Measurements from ENCODE around the gene UNC5A. TPM values are rescaled to one million over a fixed set of nuclear protein-coding genes. Genes with fewer than 3 reads are reported as not detected.

UNC5A gene
- total and polyA plus RNA-seq, 2 of the 8 experiments (the other 6 are each of a cell fraction or from before 2014, with no cell fraction given), result 4.0 to 7.6 TPM

DNA sequence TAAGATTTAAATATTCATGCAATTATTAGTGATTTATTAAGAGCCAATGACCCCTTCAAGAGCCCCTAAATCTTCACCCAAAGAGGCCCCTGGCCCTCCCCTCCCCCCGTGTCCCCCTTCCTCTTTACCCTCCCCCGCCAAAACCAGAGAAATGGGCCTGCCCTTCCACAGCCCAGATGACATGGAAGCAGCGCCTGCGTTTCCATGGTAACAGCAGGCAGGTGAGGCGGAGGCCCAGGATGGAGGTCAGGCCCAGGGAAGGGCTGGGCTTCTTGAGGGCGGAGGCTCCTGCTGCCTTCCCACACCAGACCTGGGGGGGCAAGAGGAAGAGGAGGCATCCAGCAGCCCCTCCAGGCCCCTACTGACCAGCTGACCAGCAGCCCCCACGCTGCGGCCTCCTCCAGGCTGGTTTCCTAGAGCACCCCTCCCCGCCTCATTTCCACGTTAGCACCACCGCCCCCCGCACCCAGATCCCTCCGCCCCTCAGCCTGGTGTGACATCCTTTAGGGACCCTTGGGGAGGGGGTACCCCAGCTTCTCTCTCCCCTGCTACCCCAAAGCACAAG lies 37.4 kb downstream of the UNC5A start:
- Histone ChIP-seq H3K79me1 (ENCODE audit: low read depth, low read length) (no peaks in the 10 kb centered on the region), H3K79me2 (ENCODE audit: control insufficient read depth in 1 of 2, insufficient read depth in 2 of 2, low read length in 2 of 2) (no peaks in the 10 kb centered on the region), H4K20me1 (replicated peaks in 1 of 2; ENCODE audit: control insufficient read depth in 1 of 2, insufficient read depth in 2 of 2, low read length in 2 of 2) (peaks cover 0 to 9% of the 10 kb centered on the region in 2 experiments), H4K8ac (ENCODE audit: extremely low read depth, insufficient read depth, low read length) (no peak overlapping the region), H4K91ac (replicated peaks; ENCODE audit: insufficient read length, low read length) (no peak overlapping the region), H3K27ac (ENCODE audit: low read depth, low read length) (no peak overlapping the region), H3K9ac (replicated peaks in 1 of 4; ENCODE audit: extremely low read depth in 1 of 4, low read depth in 3 of 4, low read length in 3 of 4) (no peak overlapping the region), H3K18ac (ENCODE audit: extremely low read depth, low read length) (no peak overlapping the region), H2BK15ac (ENCODE audit: low read length) (no peak overlapping the region), H3K56ac (replicated peaks; ENCODE audit: insufficient read length, low read depth, low read length) (no peak overlapping the region), H3K36me3 (ENCODE audit: control insufficient read depth in 2 of 4, insufficient read depth in 4 of 4, low read length in 3 of 4) (no peaks in the 10 kb centered on the region), H2BK5ac (ENCODE audit: low read depth, low read length) (no peak overlapping the region), H4K5ac (ENCODE audit: insufficient read length, low read depth, low read length) (no peak overlapping the region), H3K27me3 (replicated peaks in 1 of 4; ENCODE audit: control insufficient read depth in 3 of 4, extremely low read depth in 1 of 4, insufficient read depth in 3 of 4, low read length in 3 of 4) (no peaks in the 10 kb centered on the region), H3K4ac (replicated peaks; ENCODE audit: insufficient read length, low read depth, low read length) (no peak overlapping the region), H3K4me1 (replicated peaks in 1 of 4; ENCODE audit: control insufficient read depth in 3 of 4, insufficient read depth in 4 of 4, low read length in 3 of 4) (peaks cover 0 to 10% (median 6%) of the 10 kb centered on the region in 4 experiments; a peak in 4 of 7 replicates), H2BK120ac (replicated peaks; ENCODE audit: low read depth, low read length) (no peak overlapping the region), H3K23me2 (ENCODE audit: low read depth, low read length) (no peaks in the 10 kb centered on the region), H2BK20ac (ENCODE audit: low read length) (no peak overlapping the region), H2AFZ (ENCODE audit: low read length) (no peak overlapping the region), H2BK12ac (ENCODE audit: low read depth, low read length) (no peak overlapping the region), H3K4me2 (ENCODE audit: insufficient read depth in 1 of 2, low read depth in 2 of 2, low read length in 2 of 2) (no peak overlapping the region), H3K14ac (ENCODE audit: insufficient read length) (no peak overlapping the region), H3K4me3 (ENCODE audit: extremely low read depth in 1 of 4, insufficient read depth in 2 of 4, low read depth in 3 of 4, low read length in 4 of 4) (no peak overlapping the region), H3K23ac (ENCODE audit: insufficient read length) (no peak overlapping the region), H3K9me3 (ENCODE audit: insufficient read depth in 2 of 2, low read depth in 1 of 2, low read length in 1 of 2) (no peaks in the 10 kb centered on the region), H2AK5ac (ENCODE audit: low read depth, low read length) (no peak overlapping the region)
- POLR2A ChIA-PET (ENCODE audit: partially characterized antibody), result interaction anchor here (0.9 kb wide), 1 partner anchor 7 kb away, joined by 3 read pairs; no protein-coding TSS in a partner anchor
- DNase-seq (ENCODE audit: low read depth in 1 of 2, low spot score in 2 of 2), result no peak
- 96% methylated on average over 10 of the region's 13 CpGs; no CpG with 5 or more reads in 1 of the 2 experiments for WGBS, 2 experiments (ENCODE audit: extremely low coverage in 1 of 2, insufficient coverage in 1 of 2, insufficient read length in 1 of 2, insufficient replicate concordance in 2 of 2, low coverage in 1 of 2, low lambda C conversion rate in 2 of 2, missing lambda C conversion rate in 1 of 2)
- FAIRE-seq, result no peak
- CTCF ChIA-PET (ENCODE audit: partially characterized antibody), result interaction anchor here (0.6 to 1.4 kb wide), 4 partner anchors 11 to 196 kb away, joined by 3 to 5 read pairs (median 3); no protein-coding TSS in a partner anchor
- TF ChIP-seq SIX5 (IDR thresholded peaks at IDR 0.05; ENCODE audit: low read depth, low read length) (no peak), BRCA1 (IDR thresholded peaks at IDR 0.05; ENCODE audit: low read depth, low read length) (no peak), CTBP2 (IDR thresholded peaks at IDR 0.05; ENCODE audit: borderline replicate concordance, insufficient read depth, insufficient read length, low read length) (no peak), YY1 (IDR thresholded peaks at IDR 0.05; ENCODE audit: low read depth, low read length) (no peak), GABPA (IDR thresholded peaks at IDR 0.05; ENCODE audit: borderline replicate concordance, insufficient read depth, low read length) (no peak), CBX8 (IDR thresholded peaks at IDR 0.05; ENCODE audit: borderline replicate concordance, low read depth, low read length) (no peak), CREB1 (IDR thresholded peaks at IDR 0.05) (no peak), NANOG (IDR thresholded peaks at IDR 0.05; ENCODE audit: insufficient read depth, low read depth, low read length, poor library complexity, severe bottlenecking) (no peak), BCL11A (IDR thresholded peaks at IDR 0.05; ENCODE audit: low read depth in 2 of 2, low read length in 2 of 2) (no peak), SIN3A (conservative IDR thresholded peaks at IDR 0.05 in 1 of 2, IDR thresholded peaks at IDR 0.05 in 1 of 2; ENCODE audit: low read depth in 1 of 2, low read length in 2 of 2) (no peak), ZNF274 (IDR thresholded peaks at IDR 0.05; ENCODE audit: borderline replicate concordance, extremely low read depth, low read length) (no peak), BACH1 (IDR thresholded peaks at IDR 0.05; ENCODE audit: low read length) (no peak)
- TF ChIP-seq, protein P1, sequence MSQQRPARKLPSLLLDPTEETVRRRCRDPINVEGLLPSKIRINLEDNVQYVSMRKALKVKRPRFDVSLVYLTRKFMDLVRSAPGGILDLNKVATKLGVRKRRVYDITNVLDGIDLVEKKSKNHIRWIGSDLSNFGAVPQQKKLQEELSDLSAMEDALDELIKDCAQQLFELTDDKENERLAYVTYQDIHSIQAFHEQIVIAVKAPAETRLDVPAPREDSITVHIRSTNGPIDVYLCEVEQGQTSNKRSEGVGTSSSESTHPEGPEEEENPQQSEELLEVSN (IDR thresholded peaks at IDR 0.05), result no peak

All from H1 (cell line).